ENCODE data around the gene LHX4.

DNA sequence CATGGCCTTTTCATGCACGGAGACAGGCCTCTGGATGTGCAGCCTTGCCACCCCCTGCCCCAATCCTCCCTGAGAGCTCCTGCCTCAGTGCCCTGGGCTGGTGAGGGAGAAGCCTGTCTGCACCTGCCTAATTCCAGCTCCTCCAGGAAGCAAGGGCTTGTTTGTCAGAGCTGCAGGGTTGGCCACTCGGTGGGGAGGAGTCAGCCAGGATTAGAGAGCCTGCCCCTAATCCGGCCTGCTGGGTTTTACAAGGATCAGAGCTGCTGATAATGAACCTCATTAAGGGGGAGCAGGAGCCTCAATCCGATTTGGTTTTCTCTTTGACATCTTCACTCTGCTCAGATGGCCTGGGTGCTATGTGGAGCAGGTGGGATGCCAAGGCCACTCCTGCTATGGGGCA is 31.9 kb upstream of the LHX4 start:
- TF ChIP-seq, protein P1, sequence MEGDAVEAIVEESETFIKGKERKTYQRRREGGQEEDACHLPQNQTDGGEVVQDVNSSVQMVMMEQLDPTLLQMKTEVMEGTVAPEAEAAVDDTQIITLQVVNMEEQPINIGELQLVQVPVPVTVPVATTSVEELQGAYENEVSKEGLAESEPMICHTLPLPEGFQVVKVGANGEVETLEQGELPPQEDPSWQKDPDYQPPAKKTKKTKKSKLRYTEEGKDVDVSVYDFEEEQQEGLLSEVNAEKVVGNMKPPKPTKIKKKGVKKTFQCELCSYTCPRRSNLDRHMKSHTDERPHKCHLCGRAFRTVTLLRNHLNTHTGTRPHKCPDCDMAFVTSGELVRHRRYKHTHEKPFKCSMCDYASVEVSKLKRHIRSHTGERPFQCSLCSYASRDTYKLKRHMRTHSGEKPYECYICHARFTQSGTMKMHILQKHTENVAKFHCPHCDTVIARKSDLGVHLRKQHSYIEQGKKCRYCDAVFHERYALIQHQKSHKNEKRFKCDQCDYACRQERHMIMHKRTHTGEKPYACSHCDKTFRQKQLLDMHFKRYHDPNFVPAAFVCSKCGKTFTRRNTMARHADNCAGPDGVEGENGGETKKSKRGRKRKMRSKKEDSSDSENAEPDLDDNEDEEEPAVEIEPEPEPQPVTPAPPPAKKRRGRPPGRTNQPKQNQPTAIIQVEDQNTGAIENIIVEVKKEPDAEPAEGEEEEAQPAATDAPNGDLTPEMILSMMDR (IDR thresholded peaks at IDR 0.05) = no peak
- TF ChIP-seq POLR2A (IDR thresholded peaks at IDR 0.05) = no peak

Data from breast epithelium (tissue), 3 donors.